ENCODE results near the gene CYP2U1.
"Not testable (repeated sequence)": the region's sequence is repeated elsewhere in the genome, so short reads cannot be mapped to it uniquely, and the experiment has no call there.

CYP2U1 gene

DNA sequence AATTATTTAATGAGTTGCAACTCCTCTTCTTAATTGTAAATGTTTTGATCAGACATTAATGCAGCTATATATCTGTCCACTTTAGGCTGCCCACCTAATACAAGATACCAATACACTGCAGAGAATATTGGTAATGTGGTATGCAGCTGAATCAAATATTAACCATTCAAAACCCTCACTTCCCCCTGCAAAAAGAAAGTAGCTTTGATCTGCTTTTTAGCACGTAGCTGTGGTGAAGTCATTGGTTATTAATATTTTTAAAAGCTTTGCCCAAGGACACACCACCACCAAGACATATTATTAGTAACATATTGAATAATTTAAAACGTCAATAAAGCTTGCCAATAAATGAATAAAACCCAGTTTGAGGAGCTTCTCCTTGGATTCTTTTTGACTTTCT, 28.6 kb upstream of the CYP2U1 start:
- TF ChIP-seq CTCF (conservative IDR thresholded peaks at IDR 0.05; ENCODE audit: low read length): no peak

GRCh38 chr4:107905082-107905481, 26.3 kb upstream of the CYP2U1 start:
- H3K4me3 ChIP-seq (ENCODE audit: low read length); DNase-seq (ENCODE audit: low read depth): not testable (repeated sequence)

More for the DNA sequence above, 28.6 kb upstream of the CYP2U1 start:
- H3K4me3 ChIP-seq (ENCODE audit: low read length): no peak overlapping the region
- DNase-seq (ENCODE audit: low read depth): no peak

DNA sequence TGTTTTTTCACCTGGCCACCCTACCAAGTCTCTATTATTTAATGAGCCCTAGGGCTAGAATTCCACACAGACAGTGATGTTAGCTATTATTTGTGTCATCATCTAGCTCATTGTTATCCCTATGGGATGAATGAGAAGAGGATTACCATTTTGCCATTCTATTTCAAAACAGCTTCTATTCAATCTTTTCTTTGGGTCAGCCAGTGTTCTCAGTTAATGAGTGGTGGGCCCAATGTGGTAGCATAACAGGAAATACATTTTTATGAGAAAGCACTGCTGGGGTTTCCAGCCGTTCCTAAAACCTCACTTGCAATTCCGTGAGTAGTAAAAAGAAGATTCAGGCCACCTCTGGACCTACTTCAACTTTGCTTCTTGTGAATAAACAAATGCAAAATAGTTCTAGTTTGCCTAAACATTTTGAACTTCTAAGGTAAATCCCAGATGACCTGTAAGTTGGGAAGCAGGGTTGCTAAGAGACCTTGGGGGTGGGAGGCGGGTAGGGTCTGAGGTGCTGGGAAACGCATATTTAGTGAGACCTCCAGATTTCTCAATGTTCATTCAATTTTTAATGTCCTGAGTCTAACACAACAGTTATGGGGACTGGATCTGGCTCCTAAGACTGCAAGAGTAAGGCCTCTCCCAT, 24.8 kb upstream of the CYP2U1 start:
- DNase-seq (ENCODE audit: low read depth): no peak
- no peak for TF ChIP-seq CTCF (conservative IDR thresholded peaks at IDR 0.05; ENCODE audit: low read length)
- H3K4me3 ChIP-seq (ENCODE audit: low read length): no peak overlapping the region

DNA sequence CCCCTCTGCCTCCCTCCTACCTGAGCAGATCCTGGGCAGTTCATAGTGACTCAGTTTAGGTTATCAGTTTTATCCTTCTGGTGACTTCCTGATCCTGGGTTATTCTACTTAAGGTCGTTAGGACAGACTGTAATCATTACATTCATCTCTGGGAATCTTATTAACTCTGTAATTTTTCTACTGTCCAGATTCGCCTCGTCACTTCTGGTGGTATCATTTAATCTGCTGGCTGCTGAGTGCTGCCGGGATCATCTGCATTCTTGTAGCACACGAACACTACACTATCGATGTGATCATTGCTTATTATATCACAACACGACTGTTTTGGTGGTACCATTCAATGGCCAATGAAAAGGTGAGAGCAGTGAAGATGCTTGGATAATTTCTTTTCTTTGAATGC, 23.0 kb upstream of the CYP2U1 start:
- TF ChIP-seq CTCF (conservative IDR thresholded peaks at IDR 0.05; ENCODE audit: low read length): no peak
- no peak overlapping the region for H3K4me3 ChIP-seq (ENCODE audit: low read length)
- no peak for DNase-seq (ENCODE audit: low read depth)

- TF ChIP-seq CTCF (conservative IDR thresholded peaks at IDR 0.05; ENCODE audit: low read length): peak; percentile 83
- no peak overlapping the region for H3K4me3 ChIP-seq (ENCODE audit: low read length)
- DNase-seq (ENCODE audit: low read depth): peak; percentile 75
Observed at GRCh38 chr4:107913283-107913899, 18.0 kb upstream of the CYP2U1 start.

DNA sequence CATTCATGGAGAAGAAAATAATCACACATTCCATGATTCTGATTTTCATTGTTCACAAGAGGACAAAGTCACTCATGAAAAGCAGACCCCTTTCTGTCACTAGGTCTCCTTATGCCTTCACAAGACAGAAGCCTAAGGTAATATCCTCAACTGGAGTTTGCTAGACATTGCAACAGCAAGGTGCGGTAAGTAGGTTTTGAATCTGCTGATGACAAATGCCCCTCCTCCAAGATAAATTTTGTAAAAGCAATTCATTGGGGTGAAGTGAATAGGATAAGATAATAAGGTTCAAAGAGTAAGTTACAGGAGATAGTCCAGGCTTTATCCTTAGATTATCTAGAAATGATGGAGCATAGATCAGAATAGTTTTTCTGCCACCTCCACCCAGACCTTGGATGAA, 16.1 kb upstream of the CYP2U1 start:
- H3K4me3 ChIP-seq (ENCODE audit: low read length): no peak overlapping the region
- no peak for DNase-seq (ENCODE audit: low read depth)
- TF ChIP-seq CTCF (conservative IDR thresholded peaks at IDR 0.05; ENCODE audit: low read length): no peak

DNA sequence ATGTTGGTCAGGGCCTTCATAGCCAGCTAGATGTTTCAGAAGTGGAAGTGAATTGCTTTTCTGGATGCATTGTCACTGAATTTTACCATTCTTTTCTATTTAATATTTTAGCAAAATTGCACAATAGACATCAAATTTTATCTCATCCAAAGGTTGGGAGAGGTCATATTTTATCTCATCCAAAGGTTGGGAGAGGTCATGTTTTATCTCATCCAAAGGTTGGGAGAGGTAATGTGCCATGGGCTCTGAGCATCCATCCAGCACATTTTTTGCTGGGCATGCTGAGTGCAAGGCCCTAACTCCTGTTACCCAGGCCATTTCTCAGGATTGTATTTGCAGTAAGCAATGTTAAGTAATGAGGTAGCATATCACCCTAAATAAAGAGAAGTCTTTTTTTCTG, 14.7 kb upstream of the CYP2U1 start:
- no peak overlapping the region for H3K4me3 ChIP-seq (ENCODE audit: low read length)
- DNase-seq (ENCODE audit: low read depth): no peak
- no peak for TF ChIP-seq CTCF (conservative IDR thresholded peaks at IDR 0.05; ENCODE audit: low read length)
